Muscle of back (tissue), 11 donors: Measurements from ENCODE around the gene ZNF226. TPM values are rescaled to one million over a fixed set of nuclear protein-coding genes. Genes with fewer than 3 reads are reported as not detected.
"Not testable (repeated sequence)": the region's sequence is repeated elsewhere in the genome, so short reads cannot be mapped to it uniquely, and the experiment has no call there.

Source experiments
- DNase-seq, 3 donors: peaks; one replicate each; pipeline versions ENCODE4 v3.0.0 to v3.0.0-alpha.2; 2013
- polyA plus RNA-seq, 10 donors: library from polyadenylated mRNA; unstranded; fragments of 120-200 nt; gene quantifications; one replicate each; pipeline ENCODE4 v1.2.1, GENCODE V29; 2013; ENCODE audit not compliant: insufficient read length in 10 of 10

Gene ZNF226
- polyA plus RNA-seq, 10 donors: 11.2 to 16.3 (median 13.1) TPM

GRCh38 chr19:44207126-44207803 is 42.4 kb downstream of the ZNF226 start:
- peak; percentile 94 to 96 (median 95) for DNase-seq

- DNase-seq: peak; percentile 96 to 97 (median 97)
Observed at GRCh38 chr19:44212250-44212865, 47.5 kb downstream of the ZNF226 start, which contains the start of gene ZNF227. Gene ZNF227, plus strand, starts transcription at chr19:44212532. Its CDS starts 5,261 bp downstream, at chr19:44217793.

- DNase-seq: peak in 2 of 3 donors; percentile 19 to 43
Observed at GRCh38 chr19:44212866-44213346, 48.0 kb downstream of the ZNF226 start.

- not testable (repeated sequence) for DNase-seq
Observed at GRCh38 chr19:44219926-44220325, 55.0 kb downstream of the ZNF226 start.

- DNase-seq: not testable (repeated sequence)
Observed at GRCh38 chr19:44220761-44221160, 55.9 kb downstream of the ZNF226 start.

- not testable (repeated sequence) for DNase-seq
Observed at GRCh38 chr19:44221291-44221690, 56.4 kb downstream of the ZNF226 start.

Other genes with a start within 250 kb of the ZNF226 start
- 10 to 100 TPM; 11.9 to 16.3 (median 13.5) TPM for gene ZNF45, start 229.8 kb upstream of the ZNF226 start, polyA plus RNA-seq
- gene ZNF221, start 213.9 kb upstream of the ZNF226 start, polyA plus RNA-seq: 1 to 10 TPM; 2.3 to 5.4 (median 3.0) TPM
- gene ZNF155, start 180.9 kb upstream of the ZNF226 start, polyA plus RNA-seq: 1 to 10 TPM; 6.4 to 8.7 (median 7.8) TPM
- gene ZNF230, start 162.1 kb upstream of the ZNF226 start, polyA plus RNA-seq: 1 to 10 TPM; 2.3 to 3.7 (median 3.0) TPM
- 1 to 10 TPM; 3.9 to 5.6 (median 4.9) TPM for gene ZNF222, start 139.7 kb upstream of the ZNF226 start, polyA plus RNA-seq
- gene ZNF223, start 113.1 kb upstream of the ZNF226 start, polyA plus RNA-seq: 1 to 10 TPM; 3.3 to 5.9 (median 4.9) TPM
- 1 to 10 TPM; 1.7 to 3.9 (median 2.6) TPM for gene ZNF284, start 92.9 kb upstream of the ZNF226 start, polyA plus RNA-seq
- gene ZNF224, start 70.7 kb upstream of the ZNF226 start, polyA plus RNA-seq: 10 to 100 TPM in 9 of 10 donors, 1 to 10 TPM in 1; 9.7 to 29.4 (median 14.0) TPM
- 1 to 10 TPM; 3.8 to 6.9 (median 4.7) TPM for gene ZNF225, start 51.7 kb upstream of the ZNF226 start, polyA plus RNA-seq
- 10 to 100 TPM in 4 of 10 donors, 1 to 10 TPM in 6; 7.1 to 13.4 (median 9.5) TPM for gene ZNF234, start 23.5 kb upstream of the ZNF226 start, polyA plus RNA-seq
- gene ZNF227, start 47.4 kb downstream of the ZNF226 start, polyA plus RNA-seq: 10 to 100 TPM; 10.3 to 16.0 (median 14.3) TPM
- 1 to 10 TPM; 2.1 to 4.0 (median 2.6) TPM for gene ZNF233, start 94.8 kb downstream of the ZNF226 start, polyA plus RNA-seq
- gene ZNF235, start 139.9 kb downstream of the ZNF226 start, polyA plus RNA-seq: 1 to 10 TPM; 4.0 to 7.3 (median 6.1) TPM
- 1 to 10 TPM; 5.2 to 7.7 (median 5.9) TPM for gene ZNF112, start 191.6 kb downstream of the ZNF226 start, polyA plus RNA-seq
- gene ZNF285, start 236.5 kb downstream of the ZNF226 start, polyA plus RNA-seq: 1 to 10 TPM; 3.1 to 7.1 (median 4.6) TPM